HT-29 (cell line): ENCODE results near the gene PDE7B. TPM values are rescaled to one million over a fixed set of nuclear protein-coding genes. Genes with fewer than 3 reads are reported as not detected.

Experiments
- DNase-seq: peaks from one replicate; pipeline ENCODE4 v3.0.0-alpha.2; 2015; ENCODE audit warnings: low spot score
- total RNA-seq: library from RNA; depleted of rRNA; stranded (reverse); fragments of >200 nt; shearing (Covaris generic); gene quantifications from 2 replicates; pipeline ENCODE4 v1.2.3, GENCODE V29; 2014

The PDE7B gene
- total RNA-seq, 1 experiment from 2014 or later, result not detected

DNA sequence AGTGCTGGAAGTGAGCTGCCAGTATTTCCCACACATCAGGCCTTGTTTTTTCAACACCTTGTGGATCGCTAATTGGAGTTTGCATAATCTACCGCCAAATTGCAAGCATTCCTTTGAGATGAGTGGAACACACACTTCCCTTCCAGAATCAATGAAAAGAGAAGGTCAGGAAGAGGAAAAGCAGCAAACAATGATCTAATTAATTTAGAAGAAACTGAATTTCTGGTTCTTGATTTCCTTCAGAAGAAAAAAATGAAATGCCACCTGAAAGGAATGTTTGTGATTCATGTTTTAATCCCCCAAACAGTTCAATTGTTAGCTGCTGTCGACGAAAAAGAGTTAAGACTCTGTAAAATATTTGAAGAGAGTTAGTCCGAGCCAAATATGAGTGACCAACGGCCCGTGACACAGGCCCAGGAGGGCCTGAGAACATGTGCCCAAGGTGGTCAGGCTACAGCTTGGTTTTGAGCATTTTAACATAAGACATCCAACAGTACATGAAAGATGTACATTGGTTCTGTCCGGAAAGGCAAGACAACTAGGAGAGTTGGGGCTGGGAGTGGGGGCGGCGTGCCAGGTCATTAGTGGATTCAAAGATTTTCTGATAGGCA, 216.3 kb downstream of the PDE7B start:
- peak; percentile 39 for DNase-seq

DNA sequence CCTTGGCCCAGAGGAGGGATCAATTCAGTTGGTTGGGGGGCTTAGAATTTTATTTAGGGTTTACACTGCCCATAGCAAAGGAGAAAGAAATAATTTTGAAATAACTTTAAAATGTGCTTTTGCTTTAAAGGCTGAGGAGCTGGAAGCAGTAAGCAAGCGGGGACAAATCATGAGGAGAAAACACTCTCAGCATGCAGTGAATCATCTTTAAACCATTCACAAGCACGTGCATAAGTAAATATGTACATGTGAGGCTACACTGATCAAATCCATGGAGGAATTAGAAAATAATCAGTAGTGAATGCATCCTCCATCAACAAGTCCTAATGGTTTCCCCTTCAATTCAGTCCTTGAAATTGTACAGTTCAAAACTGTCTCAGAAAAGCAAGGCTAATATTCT, 217.6 kb downstream of the PDE7B start:
- no peak for DNase-seq

DNA sequence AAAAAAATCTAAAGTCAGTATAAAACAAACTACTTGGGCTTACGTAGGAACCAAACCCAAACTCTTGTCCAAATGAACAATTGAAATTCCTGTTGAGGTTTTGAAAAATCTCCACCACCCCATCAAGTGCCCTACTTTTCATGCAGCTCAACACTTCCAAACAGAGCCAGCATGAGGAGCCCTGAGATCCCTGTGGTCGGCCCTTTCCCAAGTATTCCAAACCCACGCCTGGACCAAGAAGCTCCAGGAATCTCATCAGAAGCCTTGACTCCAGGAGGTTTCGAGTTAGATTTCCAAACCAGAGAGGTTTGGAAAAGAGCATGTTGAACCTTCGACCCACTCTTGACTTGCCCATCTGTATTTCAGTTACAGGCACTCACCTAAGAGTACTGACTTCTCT, 219.3 kb downstream of the PDE7B start:
- DNase-seq, result no peak

DNA sequence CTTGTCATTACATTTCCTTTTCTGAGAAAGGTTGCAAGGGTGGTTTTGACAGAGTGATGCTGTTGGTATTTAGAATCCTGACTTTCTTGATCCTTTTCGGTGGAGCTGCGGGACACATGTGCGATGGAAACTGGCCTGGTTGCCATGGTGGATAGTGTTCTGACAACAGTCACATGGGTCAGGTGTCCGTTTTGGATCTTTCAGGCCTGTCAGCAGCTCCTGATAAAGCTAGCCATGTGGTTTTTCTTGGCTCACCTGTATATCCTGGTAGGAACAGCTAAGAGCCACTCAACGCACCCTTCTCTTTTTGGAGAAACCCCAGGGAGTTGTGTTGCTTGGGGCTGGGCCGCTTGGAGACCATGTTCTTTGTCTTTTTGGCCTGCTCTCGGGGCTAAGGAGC, 221.2 kb downstream of the PDE7B start:
- no peak for DNase-seq

DNA sequence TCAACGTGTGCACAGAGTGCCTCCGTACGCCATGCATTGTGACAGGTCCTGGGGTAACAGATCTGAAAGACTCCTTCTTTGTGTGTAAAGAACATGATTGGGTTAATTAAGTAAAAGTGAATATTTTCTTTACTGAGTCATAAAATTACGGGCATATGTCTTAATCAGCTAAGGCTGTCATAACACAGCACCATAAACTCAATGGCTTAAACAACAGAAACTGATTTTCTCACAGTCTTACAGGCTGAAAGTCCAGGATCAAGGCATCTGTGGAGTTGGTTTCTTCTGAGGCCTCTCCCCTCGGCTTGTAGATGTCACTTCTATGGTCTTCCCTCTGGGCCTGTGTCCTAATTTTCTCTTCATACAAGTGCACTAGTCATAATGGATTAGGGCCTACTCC, 221.7 kb downstream of the PDE7B start:
- no peak for DNase-seq

DNA sequence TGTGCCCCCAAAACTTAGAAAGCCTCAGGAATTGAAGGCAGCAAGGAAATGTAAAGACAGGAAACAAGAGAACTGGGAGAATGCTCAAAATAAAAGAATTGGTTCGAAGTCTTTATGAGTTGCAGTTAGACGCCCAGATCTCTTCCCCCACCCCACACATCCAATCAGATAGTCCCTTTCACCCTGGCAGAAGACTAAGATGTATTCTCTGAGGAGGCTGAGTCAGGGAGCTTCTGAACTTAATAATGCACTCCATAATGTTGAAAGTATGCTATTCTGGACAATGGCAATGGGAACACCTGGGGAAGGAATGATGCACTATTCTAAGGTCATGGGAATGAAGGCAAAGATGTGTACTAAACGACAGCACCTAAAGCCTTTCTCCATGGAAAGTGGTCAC, 225.0 kb downstream of the PDE7B start:
- DNase-seq, result no peak

DNA sequence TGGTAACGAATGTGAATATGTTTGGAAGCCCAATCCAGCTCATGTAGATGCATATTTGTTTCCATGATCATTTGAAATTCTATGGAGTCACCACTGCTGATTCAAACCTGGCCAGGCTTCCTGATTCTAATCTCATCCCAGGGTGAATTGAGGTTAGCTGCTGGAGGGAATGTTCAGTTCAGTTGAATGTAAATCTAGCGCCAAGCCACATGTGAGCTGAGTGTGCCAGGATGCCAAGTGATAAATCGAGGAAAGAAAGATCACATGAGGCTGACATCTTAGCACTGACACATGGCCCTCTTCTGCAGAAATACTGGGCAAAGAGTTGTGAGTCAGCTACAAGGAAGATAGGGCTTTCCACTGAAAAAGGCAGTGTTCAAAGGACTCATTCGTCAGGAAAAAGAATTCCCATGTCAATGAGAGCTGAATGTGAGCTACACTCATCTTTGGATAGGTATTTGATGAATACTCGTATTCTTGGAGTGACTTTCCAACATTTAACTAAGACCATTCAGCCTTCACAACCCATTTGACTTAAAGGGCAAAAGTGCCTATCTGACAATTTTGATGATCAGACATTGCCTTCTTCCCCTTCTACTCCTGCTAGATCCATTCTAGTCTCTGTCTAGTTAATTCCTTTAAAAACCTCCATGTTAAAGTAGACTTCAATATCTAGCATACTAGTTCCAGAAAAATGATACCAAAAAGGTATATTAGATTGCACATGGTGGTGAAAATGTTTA, 226.5 kb downstream of the PDE7B start:
- DNase-seq, result no peak

DNA sequence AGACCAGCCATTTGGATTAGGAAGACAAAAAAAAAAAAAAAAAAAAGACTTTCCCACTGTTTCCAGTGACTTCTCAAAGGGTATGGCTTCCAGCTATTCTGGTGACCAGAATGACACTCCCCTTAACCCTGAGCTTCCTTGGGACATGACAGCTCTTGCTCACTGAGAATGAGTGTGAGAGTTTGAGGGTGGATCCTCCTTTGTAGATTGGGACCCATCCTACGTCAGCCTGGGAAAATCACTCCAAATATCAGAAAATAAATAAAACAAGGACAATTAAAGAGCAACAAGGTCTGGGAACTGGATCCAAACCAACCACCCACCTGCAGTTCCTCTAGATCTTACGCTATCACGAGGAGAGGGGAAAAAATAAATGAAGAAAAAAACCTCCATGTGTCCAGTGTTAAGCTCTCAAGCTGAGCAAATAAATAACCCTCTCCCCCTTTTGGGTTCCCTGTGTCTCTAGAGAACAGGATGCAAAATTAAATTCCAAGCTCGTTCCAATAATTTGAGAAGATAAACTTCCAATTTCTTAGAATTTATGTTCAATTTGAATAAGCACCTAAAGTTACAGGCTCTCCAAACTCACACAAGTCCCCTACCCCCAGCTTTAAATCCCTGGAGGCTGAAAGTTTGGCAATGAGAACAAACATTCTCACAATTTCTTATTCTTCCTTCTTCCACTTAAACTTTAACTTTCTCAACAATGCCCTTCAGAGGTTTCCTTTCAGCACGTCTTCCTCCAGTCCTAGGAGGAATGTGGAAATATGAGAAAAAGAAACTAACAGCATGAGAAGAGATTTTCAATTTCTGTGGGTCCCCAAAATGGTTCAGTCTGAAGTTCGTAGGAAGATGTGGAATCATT, 228.4 kb downstream of the PDE7B start:
- no peak for DNase-seq

DNA sequence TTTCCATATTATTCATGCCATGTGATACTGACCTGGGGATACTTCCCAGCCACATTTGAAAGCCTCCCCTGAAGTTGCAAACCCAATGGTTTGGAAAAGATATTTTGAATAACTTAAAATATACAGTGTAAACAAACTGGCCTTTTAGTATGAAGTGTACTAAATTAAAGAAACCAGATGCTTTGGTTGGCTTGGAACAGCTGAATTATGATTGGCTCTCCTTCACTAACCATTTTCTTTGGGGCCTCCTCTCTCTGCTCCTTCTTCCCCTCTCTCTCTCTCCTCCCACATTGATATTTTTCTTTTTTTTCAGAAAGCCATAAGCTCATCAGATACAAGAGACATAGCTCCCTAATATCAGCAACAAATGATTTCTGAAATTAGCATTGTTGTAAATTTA, 232.0 kb downstream of the PDE7B start:
- DNase-seq, result no peak

DNA sequence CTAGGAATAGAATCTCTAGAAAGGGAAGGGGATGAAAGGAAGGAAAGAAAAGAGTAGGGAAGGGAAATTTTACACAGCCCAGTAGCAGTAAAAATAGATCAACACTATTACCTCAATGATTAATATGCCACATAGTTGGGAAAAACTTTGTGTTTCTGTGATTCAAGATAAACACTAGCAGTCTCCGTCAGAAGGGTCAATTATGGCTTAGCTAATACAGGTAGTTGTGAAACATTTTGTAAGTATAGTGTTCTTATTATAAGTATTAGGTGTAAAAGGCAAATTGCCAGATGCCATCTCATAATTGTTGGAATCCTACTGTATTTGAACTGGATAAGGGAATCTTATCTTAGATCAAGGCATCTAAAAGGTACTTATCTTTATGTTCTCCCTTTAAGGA, 232.9 kb downstream of the PDE7B start:
- DNase-seq, result no peak

DNA sequence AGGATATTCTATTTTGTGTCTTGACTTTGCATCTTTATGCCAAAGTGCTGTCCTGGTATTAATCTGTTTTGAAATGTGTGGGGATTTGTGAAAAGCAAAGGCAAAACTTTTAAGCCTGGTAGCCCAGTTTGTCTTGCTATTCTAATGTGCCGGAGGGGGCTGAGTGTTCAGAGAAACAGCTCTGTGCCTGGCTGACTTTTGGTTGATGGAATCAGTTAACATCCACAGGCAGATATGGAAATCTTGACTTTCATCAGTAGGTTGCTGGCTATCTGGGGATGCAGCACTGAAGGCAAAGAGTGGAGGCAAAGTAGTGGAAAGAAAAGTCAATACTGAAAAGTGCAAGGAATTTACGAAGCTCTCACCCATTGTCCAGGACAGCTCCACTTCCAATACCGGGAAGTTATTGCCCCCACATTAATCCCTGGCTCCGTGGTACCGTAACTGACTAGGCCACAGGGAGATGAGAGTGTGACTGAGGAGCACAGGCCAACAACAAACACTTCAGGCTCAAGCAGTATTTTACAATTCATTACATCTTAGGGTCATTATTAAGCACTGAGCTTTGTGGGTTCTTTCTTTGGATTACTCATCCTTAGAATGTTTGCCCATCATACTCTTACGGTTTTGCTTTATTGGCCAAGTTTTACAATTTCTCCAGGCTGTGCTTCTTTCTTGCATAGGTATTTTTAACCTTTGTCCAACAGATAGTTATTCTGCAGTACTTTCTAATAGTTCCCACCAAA, 234.0 kb downstream of the PDE7B start:
- no peak for DNase-seq

DNA sequence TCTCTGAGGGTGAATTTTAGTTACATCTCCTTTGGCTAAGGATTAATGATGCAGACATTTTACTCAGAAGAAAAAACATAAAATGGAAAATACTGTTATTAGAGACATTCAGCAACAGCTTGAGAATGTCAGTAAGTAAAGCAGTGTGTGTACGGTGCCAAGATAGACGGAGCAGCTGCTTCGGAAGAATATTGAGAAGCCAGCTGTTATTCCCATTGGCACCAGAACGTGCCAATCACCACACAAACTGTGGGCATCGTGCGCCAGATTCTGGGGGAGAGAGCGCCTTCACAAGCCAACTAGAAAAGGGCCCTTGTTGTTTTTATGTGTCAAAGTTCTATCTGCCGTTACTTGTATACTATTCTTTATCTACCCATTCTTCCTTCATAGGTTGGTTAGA, 235.2 kb downstream of the PDE7B start:
- no peak for DNase-seq

DNA sequence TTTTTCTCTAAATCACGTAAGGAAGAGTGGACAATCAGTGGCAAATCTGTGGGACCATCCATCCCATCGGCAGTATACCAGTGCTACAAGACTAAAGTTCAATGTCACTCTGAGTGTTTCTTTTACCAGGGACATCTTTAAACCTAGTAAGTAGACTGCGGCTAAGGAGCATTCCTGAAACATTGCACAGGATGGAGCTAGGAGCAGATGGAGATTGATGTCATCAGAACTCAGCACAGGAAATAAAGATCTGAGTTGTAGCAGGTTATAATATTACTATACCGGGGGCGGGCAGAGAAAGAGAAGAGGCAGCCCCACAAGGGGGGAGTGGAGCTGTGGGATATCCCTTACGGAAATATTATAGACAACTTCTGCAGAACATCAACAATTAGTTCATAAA, 236.5 kb downstream of the PDE7B start:
- no peak for DNase-seq

DNA sequence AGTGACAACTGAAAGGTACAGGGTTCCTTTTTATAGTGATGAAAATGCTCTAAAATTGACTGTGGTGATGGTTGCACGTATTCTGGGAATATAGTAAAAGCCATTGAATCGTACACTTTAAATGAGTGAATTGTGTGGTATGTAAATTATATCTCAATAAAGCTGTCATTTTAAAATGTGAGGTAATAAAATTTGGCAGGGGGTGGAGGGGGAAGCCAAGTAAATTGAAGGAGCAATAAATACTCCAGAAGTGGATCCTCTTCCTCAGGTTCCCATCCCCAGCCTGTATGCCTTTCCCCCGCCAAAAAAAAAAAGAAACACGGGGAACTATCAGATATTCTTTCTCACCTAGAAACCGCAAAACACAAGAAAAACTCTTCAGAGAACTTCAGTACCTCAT, 237.2 kb downstream of the PDE7B start:
- DNase-seq, result no peak

DNA sequence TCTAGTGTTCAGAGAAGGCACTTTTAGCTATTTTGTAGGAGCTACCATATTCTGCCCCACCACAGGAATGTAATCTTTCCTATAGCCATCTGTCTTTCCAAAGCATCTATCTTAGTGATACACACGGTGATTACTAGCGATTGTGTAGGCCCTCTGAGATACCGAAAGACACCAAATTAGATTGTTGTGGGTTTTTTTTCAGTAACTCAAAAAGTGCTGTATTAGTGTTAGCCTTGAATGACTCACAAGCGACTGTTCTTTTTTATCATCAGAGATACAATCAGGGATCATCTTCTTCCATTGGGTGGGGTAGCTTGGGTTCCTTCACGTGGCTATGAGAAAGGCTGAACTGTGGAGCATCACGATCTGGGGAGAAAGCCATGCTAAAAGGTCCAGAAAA, 238.4 kb downstream of the PDE7B start:
- DNase-seq, result no peak

DNA sequence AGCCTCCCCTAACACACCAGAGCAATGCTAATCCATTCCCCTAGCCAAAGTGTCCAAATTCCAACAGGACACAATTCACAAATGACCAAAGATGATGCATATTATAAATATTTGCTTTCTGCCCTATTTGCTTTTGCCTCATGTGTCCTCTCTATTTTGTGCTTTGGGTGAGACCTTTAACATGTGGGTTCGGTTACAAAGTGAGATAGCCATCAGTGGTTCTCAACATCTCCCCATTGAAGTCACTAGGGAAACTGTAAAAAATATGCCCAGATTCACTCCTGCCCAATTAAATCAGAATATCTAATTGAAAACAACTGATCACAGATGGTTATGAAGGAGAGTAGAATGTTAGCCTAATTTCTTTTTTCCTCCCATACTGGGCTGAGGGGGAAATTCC, 239.4 kb downstream of the PDE7B start:
- DNase-seq, result no peak

DNA sequence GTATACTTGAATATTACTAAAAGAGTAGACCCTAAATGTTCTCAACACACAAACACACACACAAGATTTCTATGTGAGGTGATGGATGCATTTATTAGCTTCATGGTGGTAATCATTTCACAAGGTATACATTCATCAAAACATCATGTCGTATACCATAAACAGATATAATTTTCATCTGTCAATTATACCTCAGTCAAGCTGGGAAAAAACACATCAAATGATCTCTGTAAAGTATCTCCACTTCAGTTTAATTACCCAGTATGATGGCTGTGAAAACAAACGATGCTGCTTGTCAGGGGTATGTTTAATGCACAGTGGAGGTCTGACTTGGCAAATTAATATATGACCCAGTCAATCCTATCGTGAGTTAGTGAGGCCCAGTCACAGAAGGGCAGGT, 241.4 kb downstream of the PDE7B start:
- DNase-seq, result no peak

DNA sequence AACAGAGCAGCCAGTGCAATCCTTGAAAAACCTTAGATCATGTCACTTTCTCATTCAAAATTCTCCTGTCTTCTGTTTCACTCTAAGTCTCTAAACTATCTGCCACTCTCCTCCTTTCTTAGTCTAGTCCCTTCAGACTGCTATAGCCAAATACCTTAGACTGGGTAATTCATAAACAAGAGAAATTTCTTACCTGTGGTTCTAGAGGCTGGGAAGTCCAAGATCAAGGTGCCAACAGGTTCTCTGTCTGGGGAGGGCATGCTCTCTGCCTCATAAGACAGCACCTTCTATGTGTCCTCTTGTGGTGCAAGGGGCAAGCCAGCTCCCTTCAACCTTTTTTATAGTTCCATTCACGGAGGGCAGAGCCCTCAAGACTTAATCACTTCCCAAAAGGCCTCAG, 242.3 kb downstream of the PDE7B start:
- no peak for DNase-seq

DNA sequence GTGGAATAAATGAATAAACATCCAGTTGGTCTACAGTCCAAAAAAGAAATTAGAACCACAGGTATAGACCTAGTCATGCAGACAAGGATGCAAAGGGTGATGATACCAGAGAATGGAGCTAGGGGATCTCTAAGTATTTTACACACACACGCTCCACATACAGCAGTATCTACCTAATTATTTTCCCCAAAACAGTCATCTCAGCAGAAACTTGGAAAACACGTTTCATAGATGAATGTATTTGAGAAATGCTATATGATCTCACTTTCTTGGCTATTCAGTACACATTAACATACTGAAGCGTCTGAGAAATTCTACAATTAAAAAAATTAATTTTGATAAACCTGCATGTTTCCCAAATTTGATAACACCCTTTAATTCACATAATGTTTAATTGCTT, 243.3 kb downstream of the PDE7B start:
- DNase-seq, result no peak

DNA sequence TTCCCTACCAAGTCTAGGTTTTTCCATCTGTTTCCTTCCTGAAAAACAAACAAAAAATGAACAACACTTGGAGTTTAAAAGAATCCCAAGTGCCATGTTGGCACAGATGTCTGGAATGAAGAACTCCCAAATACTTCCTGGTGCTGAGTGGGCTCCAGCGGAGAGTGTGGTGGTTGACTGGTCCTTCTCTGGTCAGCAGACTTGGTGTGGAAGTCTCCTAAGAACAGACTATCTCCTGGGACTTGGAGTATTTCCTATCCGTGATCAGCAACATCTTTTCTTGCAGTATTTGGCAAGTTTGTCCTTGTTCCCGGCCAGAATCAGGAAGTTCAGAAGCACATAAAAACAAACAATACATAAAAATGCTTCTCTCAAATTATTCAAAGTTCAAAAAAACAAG, 244.5 kb downstream of the PDE7B start:
- DNase-seq, result no peak

DNA sequence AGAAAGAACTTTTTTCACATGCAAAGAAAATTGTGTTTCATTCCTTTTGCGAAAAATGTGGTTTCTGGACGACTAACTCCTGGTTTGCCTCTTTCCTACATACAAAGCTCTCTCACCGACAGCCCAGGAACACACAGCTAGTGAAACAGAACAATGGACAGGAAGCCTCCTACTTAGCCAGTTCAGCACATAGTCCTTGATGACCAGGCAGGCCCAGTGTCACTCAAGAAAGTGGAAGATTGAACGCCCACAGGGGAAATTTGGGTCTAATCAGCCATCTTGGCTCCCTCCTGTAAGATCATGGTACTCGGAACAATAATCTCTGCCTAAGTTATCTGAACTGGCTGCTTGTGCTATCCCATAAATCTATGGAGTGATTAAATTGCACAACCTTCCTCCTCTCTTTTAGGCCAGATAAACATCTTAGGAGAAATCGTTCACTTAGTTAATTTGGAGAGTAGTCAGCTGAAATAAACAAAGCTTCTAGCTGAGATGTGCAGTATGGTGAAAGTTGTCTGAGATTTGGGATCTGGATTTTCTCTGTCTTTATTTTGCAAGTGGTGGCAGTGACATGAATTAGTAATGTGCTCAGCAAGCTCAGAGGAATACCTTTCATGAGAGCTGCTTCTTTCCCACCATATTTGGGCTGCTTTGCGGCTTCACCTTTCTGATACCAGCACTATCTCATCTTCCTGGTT, 251.6 kb downstream of the PDE7B start:
- DNase-seq, result no peak
